Large intestine (tissue), 3 donors: ENCODE results near the gene LINGO3. TPM values are rescaled to one million over a fixed set of nuclear protein-coding genes. Genes with fewer than 3 reads are reported as not detected.
"Not testable (repeated sequence)": the region's sequence is repeated elsewhere in the genome, so short reads cannot be mapped to it uniquely, and the experiment has no call there.

ENCODE experiments used
- DNase-seq, 2 donors: peaks; one replicate each; pipeline versions ENCODE4 v3.0.0 to v3.0.0-alpha.2; 2013
- H3K27ac ChIP-seq: one replicate; pipeline ENCODE4 v1.5.1; 2013; ENCODE audit warnings: low read length
- H3K27me3 ChIP-seq: 2 replicates; pipeline ENCODE4 v1.6.1; 2013; ENCODE audit warnings: low read length; ENCODE audit not compliant: control insufficient read depth, insufficient read depth
- H3K36me3 ChIP-seq: 2 replicates; pipeline ENCODE4 v1.6.1; 2013; ENCODE audit warnings: low read length; ENCODE audit not compliant: control insufficient read depth, insufficient read depth
- H3K4me1 ChIP-seq: one replicate; pipeline ENCODE4 v1.6.1; 2013; ENCODE audit warnings: low read length; ENCODE audit not compliant: control insufficient read depth, insufficient read depth
- H3K4me3 ChIP-seq: one replicate; pipeline ENCODE4 v1.5.1; 2013; ENCODE audit warnings: low read length
- H3K9me3 ChIP-seq: one replicate; pipeline ENCODE4 v1.6.1; 2013; ENCODE audit warnings: mild to moderate bottlenecking, low read depth, low read length, moderate library complexity; ENCODE audit not compliant: control insufficient read depth
- WGBS: methylation state at CpG from one replicate; pipeline ENCODE4 v1.1.5; 2013; ENCODE audit warnings: low lambda C conversion rate; ENCODE audit not compliant: insufficient coverage; 5-methylcytosine and 5-hydroxymethylcytosine counted together
- polyA plus RNA-seq: library from polyadenylated mRNA; unstranded; fragments of 120-200 nt; gene quantifications from one replicate; pipeline ENCODE4 v1.2.1, GENCODE V29; 2013

LINGO3 gene
- polyA plus RNA-seq, 1 donor, result 0.66 TPM

GRCh38 chr19:2350656-2351055 lies 42.7 kb upstream of the LINGO3 start:
- no CpG with 5 or more reads among the region's 16 CpGs for WGBS
- no peak for DNase-seq
- H3K36me3 ChIP-seq, result peaks cover 57% of the 10 kb centered on the region

GRCh38 chr19:2349818-2350217 lies 41.9 kb upstream of the LINGO3 start:
- H3K36me3 ChIP-seq, result peaks cover 63% of the 10 kb centered on the region
- WGBS, result 99% methylated on average over 21 of the region's 24 CpGs
- not testable (repeated sequence) for H3K27ac ChIP-seq, H3K27me3 ChIP-seq, H3K9me3 ChIP-seq, H3K4me1 ChIP-seq, DNase-seq, H3K4me3 ChIP-seq

More at GRCh38 chr19:2350656-2351055, 42.7 kb upstream of the LINGO3 start:
- Histone ChIP-seq H3K27me3 (no peaks in the 10 kb centered on the region), H3K4me3 (no peak overlapping the region), H3K9me3 (no peaks in the 10 kb centered on the region), H3K4me1 (no peaks in the 10 kb centered on the region), H3K27ac (no peak overlapping the region)

DNA sequence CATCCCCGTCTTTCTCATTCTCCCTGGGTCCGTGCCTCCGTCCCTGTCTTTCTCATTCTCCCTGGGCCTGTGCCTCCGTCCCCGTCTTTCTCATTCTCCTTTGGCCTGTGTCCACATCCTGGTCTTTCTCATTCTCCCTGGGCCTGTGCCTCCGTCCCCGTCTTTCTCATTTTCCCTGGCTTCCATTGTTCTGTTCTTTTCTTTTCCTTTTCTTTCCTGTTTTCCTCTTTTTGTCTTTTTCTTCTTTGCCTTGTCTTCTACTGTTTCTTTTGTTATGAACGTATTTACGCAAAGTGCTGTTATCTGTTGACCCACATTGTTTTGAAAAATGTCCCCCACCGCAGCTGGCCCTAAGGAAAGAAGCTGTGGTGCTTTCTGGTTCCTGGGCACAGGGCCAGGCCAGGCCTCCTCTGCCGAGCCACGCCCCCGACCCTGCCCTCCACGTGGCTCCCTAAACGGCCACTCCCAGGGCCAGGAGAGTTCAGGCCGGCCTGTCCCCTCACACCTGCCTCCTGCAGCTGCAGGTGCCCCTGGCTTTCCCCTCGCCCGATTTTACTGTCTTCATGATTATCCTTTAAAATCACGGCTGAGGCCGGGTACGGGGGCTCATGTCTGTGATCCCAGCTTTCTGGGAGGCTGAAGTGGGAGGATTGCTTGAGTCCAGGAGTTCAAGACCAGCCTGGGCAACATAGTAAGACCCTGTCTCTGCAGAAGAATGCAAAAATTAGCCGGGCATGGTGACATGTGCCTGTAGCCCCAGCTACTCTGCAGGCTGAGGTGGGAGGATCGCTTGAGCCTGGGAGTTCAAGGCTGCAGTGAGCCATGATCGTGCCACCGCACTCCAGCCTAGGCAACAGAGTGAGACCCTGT lies 38.1 kb upstream of the LINGO3 start:
- no peak overlapping the region for H3K4me3 ChIP-seq
- H3K36me3 ChIP-seq, result peaks cover 62% of the 10 kb centered on the region
- H3K27me3 ChIP-seq, result no peaks in the 10 kb centered on the region
- peak; percentile 41 to 63 for DNase-seq
- no peaks in the 10 kb centered on the region for H3K9me3 ChIP-seq
- no peak overlapping the region for H3K27ac ChIP-seq
- 69% methylated on average over 8 of the region's 25 CpGs for WGBS
- no peaks in the 10 kb centered on the region for H3K4me1 ChIP-seq

GRCh38 chr19:2345076-2345475 lies 37.1 kb upstream of the LINGO3 start:
- no peak overlapping the region for H3K4me3 ChIP-seq
- H3K27me3 ChIP-seq, result no peaks in the 10 kb centered on the region
- H3K4me1 ChIP-seq, result no peaks in the 10 kb centered on the region
- WGBS, result no CpG with 5 or more reads among the region's 17 CpGs
- no peak for DNase-seq
- peaks cover 63% of the 10 kb centered on the region for H3K36me3 ChIP-seq
- no peaks in the 10 kb centered on the region for H3K9me3 ChIP-seq
- H3K27ac ChIP-seq, result no peak overlapping the region

DNA sequence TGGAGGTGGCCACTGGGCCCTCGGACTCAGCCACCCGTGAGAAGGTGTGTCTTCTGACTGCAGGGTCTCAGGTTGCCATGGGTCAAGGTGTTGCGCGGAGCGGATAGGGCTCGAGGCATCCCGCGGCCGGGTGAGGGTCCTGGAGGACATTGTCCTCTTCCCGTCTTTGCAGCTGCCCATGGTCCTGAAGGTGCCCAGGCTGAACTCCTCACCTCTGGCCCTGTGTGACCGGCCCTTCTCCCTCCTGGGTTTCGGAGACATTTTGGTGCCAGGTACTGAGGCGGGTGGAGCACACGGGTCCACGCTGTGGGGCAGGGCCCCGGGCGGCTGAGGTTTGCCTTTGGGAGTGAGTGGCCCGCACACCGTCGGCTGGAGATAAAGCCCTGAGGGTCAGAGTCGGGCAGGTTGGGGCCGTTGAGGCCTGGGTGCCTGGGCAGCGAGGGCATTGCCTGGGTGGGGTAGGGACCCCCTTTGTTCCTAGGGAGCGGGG lies 36.5 kb upstream of the LINGO3 start:
- peaks cover 62% of the 10 kb centered on the region for H3K36me3 ChIP-seq

GRCh38 chr19:2343289-2343982 lies 35.5 kb upstream of the LINGO3 start:
- H3K27me3 ChIP-seq, result no peaks in the 10 kb centered on the region
- DNase-seq, result no peak
- no peaks in the 10 kb centered on the region for H3K4me1 ChIP-seq
- H3K9me3 ChIP-seq, result no peaks in the 10 kb centered on the region
- WGBS, result no CpG with 5 or more reads among the region's 31 CpGs
- H3K4me3 ChIP-seq, result no peak overlapping the region
- H3K36me3 ChIP-seq, result peaks cover 67% of the 10 kb centered on the region
- no peak overlapping the region for H3K27ac ChIP-seq

More for the DNA sequence above, 36.5 kb upstream of the LINGO3 start:
- Histone ChIP-seq H3K4me1 (no peaks in the 10 kb centered on the region), H3K27me3 (no peaks in the 10 kb centered on the region), H3K9me3 (no peaks in the 10 kb centered on the region), H3K4me3 (no peak overlapping the region), H3K27ac (no peak overlapping the region)
- no peak for DNase-seq
- WGBS, result no CpG with 5 or more reads among the region's 24 CpGs

GRCh38 chr19:2342656-2343288 lies 34.8 kb upstream of the LINGO3 start:
- DNase-seq, result no peak
- no peaks in the 10 kb centered on the region for H3K4me1 ChIP-seq
- H3K9me3 ChIP-seq, result no peaks in the 10 kb centered on the region
- H3K4me3 ChIP-seq, result no peak overlapping the region
- H3K27me3 ChIP-seq, result no peaks in the 10 kb centered on the region
- H3K36me3 ChIP-seq, result peaks cover 70% of the 10 kb centered on the region
- no peak overlapping the region for H3K27ac ChIP-seq
- WGBS, result no CpG with 5 or more reads among the region's 29 CpGs

GRCh38 chr19:2341982-2342381 lies 34.0 kb upstream of the LINGO3 start:
- Histone ChIP-seq H3K27me3 (no peaks in the 10 kb centered on the region), H3K9me3 (no peaks in the 10 kb centered on the region), H3K36me3 (peaks cover 78% of the 10 kb centered on the region), H3K4me1 (peaks cover 2% of the 10 kb centered on the region), H3K4me3 (no peak overlapping the region), H3K27ac (no peak overlapping the region)
- no CpG with 5 or more reads among the region's 15 CpGs for WGBS
- no peak for DNase-seq

- WGBS, result no CpG with 5 or more reads among the region's 24 CpGs
- Histone ChIP-seq H3K36me3 (peaks cover 73% of the 10 kb centered on the region), H3K27ac (no peak overlapping the region)
Measured at GRCh38 chr19:2341244-2341751, 33.3 kb upstream of the LINGO3 start.

More at GRCh38 chr19:2341244-2341751, 33.3 kb upstream of the LINGO3 start:
- no peak overlapping the region for H3K4me3 ChIP-seq
- no peaks in the 10 kb centered on the region for H3K9me3 ChIP-seq
- no peak for DNase-seq
- H3K4me1 ChIP-seq, result peaks cover 3% of the 10 kb centered on the region
- no peaks in the 10 kb centered on the region for H3K27me3 ChIP-seq
